HG03280 (cell line): ENCODE data around the gene B3GAT1.
"Not testable (repeated sequence)": the region's sequence is repeated elsewhere in the genome, so short reads cannot be mapped to it uniquely, and the experiment has no call there.

Source experiments
- ATAC-seq: cut with Tn5 transposase; IDR thresholded peaks from one replicate; pipeline ENCODE4 v1.9.1; 2021; ENCODE audit warnings: mild to moderate bottlenecking, moderate library complexity; ENCODE audit not compliant: unreplicated experiment

Gene B3GAT1

DNA sequence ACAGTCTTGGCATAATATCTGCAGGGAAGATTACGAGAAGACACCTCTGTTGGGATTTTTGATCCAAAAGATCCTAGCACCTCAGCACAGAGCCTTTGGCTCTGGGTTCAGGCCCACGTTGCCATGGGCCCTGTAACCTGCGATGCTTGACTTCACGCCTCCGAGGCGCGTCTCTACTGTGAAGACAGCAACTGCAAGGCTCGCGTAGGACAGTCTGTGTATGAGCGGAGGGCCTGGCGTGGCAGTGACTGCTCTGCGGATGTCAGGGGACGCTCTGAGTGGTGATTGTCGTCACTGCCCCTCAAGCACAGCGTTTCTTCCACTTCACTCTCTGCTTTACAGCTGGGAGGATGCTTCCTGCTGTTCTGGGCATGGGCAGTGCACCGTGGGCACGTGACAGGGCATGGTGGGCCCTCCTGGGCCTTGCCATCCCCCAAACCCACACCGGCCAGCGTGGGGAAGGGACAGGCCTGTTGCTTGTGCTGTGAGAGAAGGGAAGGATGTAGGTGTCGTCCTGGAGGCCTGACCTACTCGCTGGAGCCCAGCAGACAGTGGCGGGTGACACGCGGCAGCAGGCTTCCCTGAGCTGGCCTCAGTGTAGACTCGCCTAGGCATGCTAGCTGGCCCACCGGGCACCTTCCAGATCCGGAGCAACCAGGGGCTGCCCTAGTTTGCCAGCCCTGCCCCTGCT is 53.7 kb downstream of the B3GAT1 start:
- no peak for ATAC-seq

DNA sequence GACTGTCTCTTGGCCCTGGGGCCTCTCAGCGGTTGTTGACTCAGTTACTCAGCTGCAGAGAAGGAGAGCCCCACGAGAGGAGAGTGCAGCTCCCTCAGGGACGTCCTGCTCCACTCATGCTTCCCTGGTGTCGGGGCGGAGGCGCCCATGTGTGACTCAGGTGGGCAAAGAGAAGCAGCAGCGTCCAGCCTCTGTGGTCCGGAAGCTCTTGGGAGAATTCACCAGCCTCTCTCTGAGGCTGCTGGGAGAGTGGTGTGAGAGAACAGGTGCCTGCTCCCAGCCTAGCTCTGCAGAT is 54.5 kb downstream of the B3GAT1 start:
- ATAC-seq: no peak

- ATAC-seq: no peak
These were observed 55.1 kb downstream of the B3GAT1 start for GRCh38 chr11:134356656-134357544.

GRCh38 chr11:134355656-134356055 is 56.4 kb downstream of the B3GAT1 start:
- no peak for ATAC-seq

- no peak for ATAC-seq
These were observed 56.9 kb downstream of the B3GAT1 start for GRCh38 chr11:134355136-134355535.

GRCh38 chr11:134352111-134352510 is 59.9 kb downstream of the B3GAT1 start:
- ATAC-seq: no peak

- ATAC-seq: peak; percentile 49
These were observed 61.7 kb downstream of the B3GAT1 start for GRCh38 chr11:134350381-134350780.

- ATAC-seq: peak; percentile 14
These were observed 62.2 kb downstream of the B3GAT1 start for GRCh38 chr11:134349802-134350355.

GRCh38 chr11:134349109-134349801 is 62.8 kb downstream of the B3GAT1 start:
- peak; percentile 48 for ATAC-seq

DNA sequence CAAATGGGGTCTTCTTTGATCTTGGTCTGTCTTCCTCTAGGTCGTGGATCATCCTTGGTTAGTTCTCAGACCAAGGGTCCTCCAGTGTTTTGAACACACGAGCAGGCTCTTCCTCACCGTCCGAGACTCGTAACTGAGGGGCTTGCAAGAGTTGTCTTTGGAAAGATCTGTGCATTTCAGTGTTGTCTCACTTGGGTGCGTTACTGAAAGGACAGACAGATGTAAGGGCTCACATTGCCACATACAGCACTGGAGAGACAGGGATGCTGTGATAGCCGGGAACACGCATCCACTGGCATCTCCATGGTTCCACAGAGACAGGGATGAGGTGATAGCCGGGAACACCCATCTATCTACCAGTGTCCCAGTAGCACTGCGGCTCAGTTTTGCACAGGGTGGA is 64.6 kb downstream of the B3GAT1 start:
- ATAC-seq: no peak

DNA sequence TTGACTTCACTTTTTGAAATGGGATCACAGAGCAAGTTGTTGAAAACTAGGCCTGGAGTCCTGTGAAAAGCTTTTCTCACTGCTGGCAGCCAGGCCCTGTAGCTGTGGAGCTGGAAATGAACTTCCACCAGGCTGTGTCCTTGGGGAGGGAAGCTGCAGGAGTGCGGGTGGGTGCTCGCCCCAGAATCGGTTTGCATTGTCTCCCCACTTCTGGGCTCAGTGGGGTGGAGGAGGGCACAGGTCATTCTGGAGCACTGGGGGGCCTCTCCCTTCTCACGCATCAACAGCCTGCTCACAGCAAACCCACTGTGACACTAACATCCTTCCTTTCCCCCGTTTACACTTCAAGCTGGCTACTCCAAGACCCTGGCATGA is 65.1 kb downstream of the B3GAT1 start:
- no peak for ATAC-seq

GRCh38 chr11:134346101-134346975 is 65.7 kb downstream of the B3GAT1 start:
- ATAC-seq: no peak

- ATAC-seq: no peak
These were observed 66.8 kb downstream of the B3GAT1 start for GRCh38 chr11:134345237-134345550.

GRCh38 chr11:134344497-134345236 is 67.4 kb downstream of the B3GAT1 start:
- not testable (repeated sequence) for ATAC-seq

- ATAC-seq: no peak
These were observed 68.4 kb downstream of the B3GAT1 start for GRCh38 chr11:134343646-134344045.

DNA sequence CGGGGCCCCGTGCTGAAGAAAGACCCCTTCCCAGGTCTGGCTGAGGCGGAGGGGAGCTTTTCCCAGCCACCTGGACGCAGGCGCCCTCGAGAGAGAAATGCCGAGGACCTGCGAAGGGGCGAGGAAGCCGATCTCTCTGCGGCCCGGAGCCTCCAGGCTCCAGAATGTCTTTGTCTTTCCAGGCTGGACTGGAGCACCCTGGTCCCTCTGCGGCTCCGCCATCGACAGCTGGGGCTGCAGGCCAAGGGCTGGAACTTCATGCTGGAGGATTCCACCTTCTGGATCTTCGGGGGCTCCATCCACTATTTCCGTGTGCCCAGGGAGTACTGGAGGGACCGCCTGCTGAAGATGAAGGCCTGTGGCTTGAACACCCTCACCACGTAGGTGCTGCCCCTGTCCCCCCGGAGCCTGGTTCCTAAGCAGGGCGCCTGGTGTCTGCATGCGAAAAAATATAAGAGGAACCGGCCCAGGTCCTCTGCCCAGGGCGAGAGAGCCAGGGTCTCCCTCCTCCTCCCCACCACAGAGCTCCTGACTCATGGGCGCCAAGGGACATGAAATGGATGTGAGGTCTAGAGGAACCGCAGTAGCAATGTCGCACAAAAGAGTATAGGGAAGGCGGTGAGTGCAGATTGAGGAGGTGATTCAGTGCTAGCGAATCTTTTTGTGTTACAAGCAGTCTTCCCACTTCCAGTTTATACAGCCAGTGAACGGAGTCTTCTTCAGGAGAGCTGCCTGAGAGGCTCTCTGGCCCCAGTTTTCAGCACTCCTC is 69.3 kb downstream of the B3GAT1 start:
- no peak for ATAC-seq

DNA sequence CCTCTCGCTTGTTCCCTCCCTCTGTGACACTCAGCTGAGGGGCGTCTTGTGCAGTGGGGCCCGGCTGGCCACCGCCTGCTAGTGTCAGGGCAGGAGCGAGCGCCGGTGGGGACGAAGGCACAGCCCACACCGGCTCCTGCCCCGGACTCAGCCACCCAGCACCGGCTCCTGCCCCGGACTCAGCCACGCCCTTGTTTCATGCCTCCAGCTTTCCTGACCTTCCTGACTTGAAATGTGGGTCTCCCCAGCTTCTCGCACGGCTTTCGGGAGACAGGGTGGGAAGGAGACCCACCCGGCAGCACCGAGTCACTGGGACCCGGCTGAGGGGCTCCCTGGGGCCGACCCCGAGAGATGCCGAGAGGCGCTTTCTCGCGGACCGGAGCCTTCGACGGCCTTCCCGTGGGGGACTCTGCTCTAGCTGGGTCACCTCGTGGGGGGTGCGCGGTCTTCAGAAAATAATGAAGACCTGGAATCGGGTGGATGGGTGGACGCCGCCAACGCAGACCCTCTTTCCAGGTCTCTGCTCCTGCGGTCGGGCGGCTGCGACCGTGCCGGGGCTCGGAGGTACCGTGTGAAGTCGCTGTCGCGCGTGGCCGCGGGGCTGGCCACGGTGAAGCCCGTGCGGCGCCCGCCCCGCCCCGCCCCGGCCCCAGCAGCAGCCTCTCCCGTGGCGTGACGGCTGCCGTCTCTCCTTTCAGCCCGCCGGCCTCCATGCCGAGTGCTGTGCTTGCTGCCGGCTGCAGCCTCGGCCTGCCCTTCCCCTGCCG is 70.1 kb downstream of the B3GAT1 start:
- no peak for ATAC-seq

DNA sequence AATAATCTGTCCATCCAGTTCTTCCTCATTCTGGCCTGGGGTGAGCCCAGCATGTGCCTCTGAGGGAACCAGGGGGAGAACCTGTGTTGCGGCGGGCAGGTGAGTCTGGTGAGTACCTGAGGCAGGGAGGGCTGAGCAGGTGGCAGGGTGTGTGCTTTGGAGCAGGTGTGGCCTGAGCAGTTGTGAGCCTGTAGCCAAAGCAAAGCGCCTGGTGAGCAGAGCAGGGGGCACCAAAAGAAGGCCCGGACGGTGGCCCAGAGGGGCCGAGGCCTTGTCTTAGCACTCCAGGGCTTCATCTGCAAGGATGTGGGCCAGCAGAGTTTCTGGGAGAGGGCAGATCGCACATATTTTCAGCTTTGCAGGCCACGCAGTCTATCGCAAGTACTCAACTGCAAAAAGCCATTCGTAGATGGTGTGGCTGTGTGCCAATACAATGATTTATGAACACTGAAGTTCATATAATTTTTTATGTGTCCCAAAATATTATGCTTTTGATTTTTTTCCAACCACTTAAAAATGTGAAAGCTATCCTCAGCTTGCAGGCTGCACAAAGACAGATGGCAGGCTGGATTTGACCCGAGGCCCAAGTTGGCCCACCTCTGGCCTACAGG is 71.6 kb downstream of the B3GAT1 start:
- no peak for ATAC-seq
